Peyer's patch (tissue), 4 donors: Measurements from ENCODE around the gene BRD3. TPM values are rescaled to one million over a fixed set of nuclear protein-coding genes. Genes with fewer than 3 reads are reported as not detected.

Experiments used
- DNase-seq, 3 donors: peaks; one replicate each; pipeline ENCODE4 v3.0.0-alpha.2; 2017 to 2019
- H3K27ac ChIP-seq, 4 donors: fragments of 200-600 bp; sonication (generic); one replicate each; pipeline ENCODE4 v1.5.1; 2016 to 2019
- H3K27me3 ChIP-seq, 2 donors: fragments of 200-600 bp; sonication (generic); one replicate each; pipeline ENCODE4 v1.5.1; 2019
- H3K36me3 ChIP-seq, 3 donors: fragments of 200-600 bp; sonication (generic); one replicate each; pipeline ENCODE4 v1.5.1; 2016 to 2019
- H3K4me1 ChIP-seq, 4 donors: fragments of 200-600 bp; sonication (generic); one replicate each; pipeline ENCODE4 v1.5.1; 2016 to 2019
- H3K4me3 ChIP-seq, 4 donors: fragments of 200-600 bp; sonication (generic); 1 replicate in 3 of 4; 2 replicates in 1 of 4; pipeline ENCODE4 v1.5.1; 2016 to 2019; ENCODE audit warnings: mild to moderate bottlenecking in 1 of 4
- H3K9me3 ChIP-seq, 4 donors: fragments of 200-600 bp; sonication (generic); one replicate each; pipeline ENCODE4 v1.5.1; 2016 to 2019; ENCODE audit warnings: mild to moderate bottlenecking in 1 of 4
- POLR2A ChIP-seq, 2 donors: fragments of 450-650 bp; IDR thresholded peaks; one replicate each; pipeline ENCODE4 v1.5.1; 2017; ENCODE audit warnings: antibody characterized with exemption in 2 of 2, mild to moderate bottlenecking in 2 of 2, moderate library complexity in 2 of 2
- total RNA-seq, 4 donors: library from RNA; depleted of rRNA; stranded (reverse); fragments of >200 nt; gene quantifications; one replicate each; pipeline ENCODE4 v1.1.0, GENCODE V29; 2016
- TF ChIP-seq, protein P1 (sequence below), 6 experiments: fragments of 450-650 bp in 4 of 6; fragments of 200-600 bp in 2 of 6; sonication (generic) in 1 of 6; IDR thresholded peaks; one replicate each; pipeline ENCODE4 v1.5.1; 2017 to 2019; ENCODE audit warnings: antibody characterized with exemption in 6 of 6, mild to moderate bottlenecking in 3 of 6, moderate library complexity in 1 of 6

BRD3 gene
- total RNA-seq, 4 donors from 2014 or later: 16.3 to 57.8 (median 35.0) TPM

DNA sequence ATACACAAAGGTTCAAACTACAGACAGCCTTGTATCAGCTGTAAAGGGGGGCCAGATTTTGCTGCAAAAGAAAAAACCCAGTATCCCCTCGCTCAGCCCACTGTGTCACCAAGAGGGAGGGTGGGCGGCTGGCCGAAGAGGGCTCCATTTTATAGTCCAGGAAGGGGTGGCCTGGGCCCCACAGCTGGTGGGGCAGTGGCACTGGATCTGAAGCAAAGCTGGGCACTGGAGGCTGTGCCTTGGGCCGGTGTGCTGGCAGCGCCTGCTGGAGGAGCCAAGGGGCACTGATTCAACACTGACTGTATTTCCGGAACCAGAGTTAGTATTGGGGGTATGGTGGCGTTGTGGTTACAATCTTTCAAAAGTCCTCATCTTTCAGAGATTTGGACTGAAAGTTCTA is 9.1 kb downstream of the BRD3 start:
- no peak overlapping the region for H3K27ac ChIP-seq
- no peaks in the 10 kb centered on the region for H3K36me3 ChIP-seq
- no peak overlapping the region for H3K4me3 ChIP-seq
- no peaks in the 10 kb centered on the region for H3K27me3 ChIP-seq
- DNase-seq: peak in 1 of 3 donors; percentile 36
- peaks cover 11 to 79% (median 25%) of the 10 kb centered on the region in 4 donors for H3K4me1 ChIP-seq
- TF ChIP-seq POLR2A (IDR thresholded peaks at IDR 0.05): no peak
- TF ChIP-seq, protein P1, sequence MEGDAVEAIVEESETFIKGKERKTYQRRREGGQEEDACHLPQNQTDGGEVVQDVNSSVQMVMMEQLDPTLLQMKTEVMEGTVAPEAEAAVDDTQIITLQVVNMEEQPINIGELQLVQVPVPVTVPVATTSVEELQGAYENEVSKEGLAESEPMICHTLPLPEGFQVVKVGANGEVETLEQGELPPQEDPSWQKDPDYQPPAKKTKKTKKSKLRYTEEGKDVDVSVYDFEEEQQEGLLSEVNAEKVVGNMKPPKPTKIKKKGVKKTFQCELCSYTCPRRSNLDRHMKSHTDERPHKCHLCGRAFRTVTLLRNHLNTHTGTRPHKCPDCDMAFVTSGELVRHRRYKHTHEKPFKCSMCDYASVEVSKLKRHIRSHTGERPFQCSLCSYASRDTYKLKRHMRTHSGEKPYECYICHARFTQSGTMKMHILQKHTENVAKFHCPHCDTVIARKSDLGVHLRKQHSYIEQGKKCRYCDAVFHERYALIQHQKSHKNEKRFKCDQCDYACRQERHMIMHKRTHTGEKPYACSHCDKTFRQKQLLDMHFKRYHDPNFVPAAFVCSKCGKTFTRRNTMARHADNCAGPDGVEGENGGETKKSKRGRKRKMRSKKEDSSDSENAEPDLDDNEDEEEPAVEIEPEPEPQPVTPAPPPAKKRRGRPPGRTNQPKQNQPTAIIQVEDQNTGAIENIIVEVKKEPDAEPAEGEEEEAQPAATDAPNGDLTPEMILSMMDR (IDR thresholded peaks at IDR 0.05): no peak
- H3K9me3 ChIP-seq: no peaks in the 10 kb centered on the region

DNA sequence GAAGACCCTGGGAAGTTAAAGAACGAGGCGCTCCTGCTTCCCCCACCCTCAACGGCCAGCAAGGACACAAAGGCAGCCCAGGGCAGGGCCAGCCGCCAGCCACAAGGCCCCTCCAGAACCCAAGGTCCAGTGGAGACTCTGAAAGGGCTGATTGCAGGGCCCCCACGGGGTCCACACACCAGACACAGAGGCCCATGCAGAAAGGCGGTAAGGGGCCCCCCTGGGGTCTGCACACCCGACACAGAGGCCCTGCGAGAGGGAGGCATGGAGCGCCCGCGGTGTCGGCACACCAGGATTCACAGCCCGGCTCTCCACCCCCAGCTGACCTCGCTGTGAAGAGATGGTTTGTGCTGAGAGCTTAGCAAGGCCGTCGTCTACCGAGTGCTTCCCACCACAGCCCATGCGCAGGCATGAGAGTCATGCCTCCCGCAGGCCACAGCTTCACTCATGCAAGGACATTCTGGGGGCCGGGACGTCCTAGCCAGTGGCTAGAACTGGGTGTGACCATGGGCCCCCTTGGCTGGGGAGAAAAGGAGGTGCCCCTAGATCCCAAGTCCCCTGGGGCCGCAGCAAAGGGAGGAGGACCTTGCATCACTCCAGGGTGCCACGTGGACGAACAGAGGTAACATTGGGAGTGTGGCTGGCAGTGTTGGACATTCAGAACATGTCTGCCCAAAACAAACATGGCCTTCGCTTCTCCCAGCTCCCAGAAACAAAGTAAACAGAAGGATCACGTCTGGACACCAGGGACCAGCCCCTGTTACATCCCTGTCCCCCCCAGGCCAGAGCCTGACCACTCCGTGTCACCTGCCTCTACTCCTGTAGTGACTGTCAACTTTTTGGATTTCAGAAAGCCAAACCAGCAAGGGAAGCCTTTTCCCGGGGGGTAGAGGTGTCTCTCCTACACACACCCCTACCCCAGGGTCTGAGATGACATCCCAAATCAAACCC is 9.8 kb downstream of the BRD3 start:
- Histone ChIP-seq H3K4me1 (peaks cover 11 to 72% (median 23%) of the 10 kb centered on the region in 4 donors), H3K9me3 (no peaks in the 10 kb centered on the region), H3K27me3 (no peaks in the 10 kb centered on the region), H3K4me3 (no peak overlapping the region), H3K27ac (no peak overlapping the region), H3K36me3 (peaks cover 0 to 6% (median 0%) of the 10 kb centered on the region in 3 donors)
- TF ChIP-seq, protein P1 (IDR thresholded peaks at IDR 0.05): no peak
- TF ChIP-seq POLR2A (IDR thresholded peaks at IDR 0.05): no peak
- DNase-seq: peak in 1 of 3 donors; percentile 30

DNA sequence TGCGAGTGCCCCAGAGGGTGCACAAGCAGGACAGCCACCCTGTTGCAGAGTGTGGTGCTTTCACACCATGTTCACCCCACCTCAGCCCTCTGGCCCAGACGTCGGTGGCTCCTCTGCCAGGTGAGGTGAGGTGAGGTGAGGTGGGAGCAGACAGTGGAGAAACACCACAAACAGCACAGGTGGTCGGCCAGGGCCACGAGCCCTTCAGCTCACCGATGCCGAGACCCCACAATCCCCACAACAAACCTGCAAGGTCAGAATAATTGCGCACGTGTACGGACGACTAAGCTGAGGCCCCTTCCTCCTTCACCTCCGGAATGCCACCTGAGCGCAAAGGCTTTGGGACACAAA is 10.5 kb downstream of the BRD3 start:
- Histone ChIP-seq H3K27me3 (no peaks in the 10 kb centered on the region), H3K4me1 (peaks cover 11 to 65% (median 22%) of the 10 kb centered on the region in 4 donors), H3K4me3 (no peak overlapping the region), H3K27ac (no peak overlapping the region), H3K9me3 (no peaks in the 10 kb centered on the region), H3K36me3 (peaks cover 0 to 14% (median 0%) of the 10 kb centered on the region in 3 donors)
- TF ChIP-seq, protein P1 (IDR thresholded peaks at IDR 0.05): no peak
- no peak for TF ChIP-seq POLR2A (IDR thresholded peaks at IDR 0.05)
- DNase-seq: peak in 1 of 3 donors; percentile 43

DNA sequence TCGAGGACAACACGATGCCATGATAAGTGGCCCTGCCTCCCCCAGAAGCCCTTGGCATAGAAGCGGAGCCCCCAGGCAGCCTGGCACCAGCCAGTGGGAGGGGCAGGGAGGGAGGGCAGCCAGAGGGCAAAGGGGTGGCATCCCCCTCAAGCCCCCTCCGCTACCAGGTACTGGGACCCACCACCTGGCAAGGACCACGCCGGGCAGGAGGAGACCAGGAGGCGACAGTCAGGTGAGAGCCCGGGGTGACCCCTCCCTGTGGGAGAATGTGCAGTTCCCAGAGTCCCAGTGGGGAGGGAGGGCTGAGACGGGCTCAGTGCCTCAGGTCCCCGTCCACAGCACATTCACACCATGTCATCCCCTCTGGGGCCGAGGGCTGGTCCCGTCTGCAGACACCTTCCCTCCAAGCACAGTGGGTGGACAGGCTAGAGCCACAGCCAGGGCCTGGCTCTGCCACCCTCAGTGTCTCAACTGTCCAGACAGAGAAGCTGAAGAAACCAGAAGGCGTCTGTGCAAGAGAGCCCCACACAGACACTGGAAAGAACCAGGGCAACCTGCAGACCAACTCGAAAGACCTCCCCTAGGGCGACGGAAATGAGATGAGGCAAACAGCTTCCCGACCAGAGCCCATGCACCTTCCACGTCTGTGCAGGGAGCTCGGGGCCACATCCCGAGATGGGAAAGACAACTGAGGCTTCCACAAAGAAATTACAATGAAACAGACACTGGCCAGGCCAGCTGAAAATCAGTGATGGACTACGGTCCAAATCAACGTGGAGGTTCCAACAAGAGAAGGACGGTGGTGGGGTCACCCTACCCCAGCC is 11.1 kb downstream of the BRD3 start:
- peak overlapping the region in 2 of 4 donors; percentile 47 to 60 for H3K27ac ChIP-seq
- H3K4me1 ChIP-seq: peaks cover 11 to 59% (median 22%) of the 10 kb centered on the region in 4 donors
- H3K27me3 ChIP-seq: no peaks in the 10 kb centered on the region
- peak in 2 of 3 donors; percentile 41 to 52 for DNase-seq
- no peak for TF ChIP-seq POLR2A (IDR thresholded peaks at IDR 0.05)
- TF ChIP-seq, protein P1 (IDR thresholded peaks at IDR 0.05): no peak
- no peaks in the 10 kb centered on the region for H3K9me3 ChIP-seq
- H3K36me3 ChIP-seq: peaks cover 0 to 18% (median 0%) of the 10 kb centered on the region in 3 donors
- peak overlapping the region in 1 of 4 donors; percentile 21 for H3K4me3 ChIP-seq

DNA sequence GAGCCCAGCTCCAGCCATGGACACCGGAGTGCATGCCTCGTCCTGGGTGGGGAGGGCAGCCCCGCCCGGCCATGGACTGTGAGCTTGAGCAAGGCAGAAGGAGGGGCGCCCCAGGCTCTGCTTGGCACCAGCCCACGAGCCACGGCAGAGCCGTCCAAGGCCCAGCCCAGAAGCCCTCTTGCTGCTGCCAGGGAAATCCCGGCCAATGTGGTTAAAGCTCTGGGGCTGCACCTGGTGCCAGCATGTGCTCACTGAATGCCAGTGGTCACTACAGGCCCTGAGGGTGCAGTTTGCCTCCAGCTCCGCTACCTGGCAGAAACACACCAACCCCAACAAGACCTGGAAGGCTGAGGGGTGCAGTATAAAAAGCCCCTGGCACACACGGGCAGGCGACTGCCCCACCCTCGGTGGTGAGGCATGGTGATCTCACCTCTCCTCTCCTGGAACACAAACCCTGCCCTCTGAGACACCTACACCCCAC is 11.8 kb downstream of the BRD3 start:
- peak in 2 of 3 donors; percentile 81 to 84 for DNase-seq
- TF ChIP-seq, protein P1 (IDR thresholded peaks at IDR 0.05): no peak
- no peak for TF ChIP-seq POLR2A (IDR thresholded peaks at IDR 0.05)
- Histone ChIP-seq H3K4me3 (peak overlapping the region in 1 of 4 donors; percentile 21), H3K27me3 (no peaks in the 10 kb centered on the region), H3K9me3 (no peaks in the 10 kb centered on the region), H3K36me3 (peaks cover 0 to 25% (median 0%) of the 10 kb centered on the region in 3 donors), H3K4me1 (peaks cover 11 to 58% (median 21%) of the 10 kb centered on the region in 4 donors), H3K27ac (peak overlapping the region in 2 of 4 donors; percentile 47 to 60)
